ENCODE measurements around the gene SHCBP1L.

SHCBP1L gene

DNA sequence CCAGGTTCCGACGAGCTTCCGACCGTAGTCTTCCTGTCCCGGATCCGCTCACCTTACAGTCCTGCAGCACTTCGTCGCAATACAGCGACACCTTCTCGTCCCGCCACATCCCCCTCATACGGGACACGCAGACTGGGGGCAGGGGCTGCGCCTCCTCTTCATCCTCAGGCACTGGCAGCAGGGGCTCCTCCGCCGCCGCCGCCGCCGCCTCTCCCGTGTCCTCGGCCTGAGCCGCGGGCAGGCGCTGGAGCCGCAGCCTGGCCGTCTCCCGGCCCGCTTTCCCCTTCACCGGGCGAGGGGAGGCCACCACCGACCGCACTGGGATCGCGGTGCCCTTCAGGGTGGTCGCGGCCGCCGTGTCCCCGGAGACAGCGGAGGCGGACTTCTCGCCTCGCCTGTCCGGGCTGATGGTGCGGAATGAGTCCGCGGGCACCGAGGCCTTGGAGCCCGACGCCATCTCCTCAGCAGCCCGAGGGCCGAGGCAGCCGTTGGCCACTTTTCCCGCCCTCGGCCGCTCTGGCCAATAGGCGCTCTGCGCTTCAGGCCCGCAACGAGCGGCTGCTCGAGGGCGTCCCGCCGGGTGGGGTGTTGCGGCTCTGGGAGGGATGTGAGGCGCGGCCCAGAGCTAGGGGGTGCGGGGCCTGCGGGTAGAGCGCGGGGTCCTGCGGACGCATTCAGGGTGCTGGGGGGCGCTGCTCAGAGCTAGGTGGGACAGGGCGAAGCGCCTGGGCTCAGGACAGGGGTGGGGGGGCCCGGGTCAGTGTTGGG, at the start of gene SHCBP1L:
Gene SHCBP1L (minus strand): TSS at position 490 of the 768 bp plus-strand sequence. CDS start 33 bp downstream, at position 457.
- DNase-seq: no peak

DNA sequence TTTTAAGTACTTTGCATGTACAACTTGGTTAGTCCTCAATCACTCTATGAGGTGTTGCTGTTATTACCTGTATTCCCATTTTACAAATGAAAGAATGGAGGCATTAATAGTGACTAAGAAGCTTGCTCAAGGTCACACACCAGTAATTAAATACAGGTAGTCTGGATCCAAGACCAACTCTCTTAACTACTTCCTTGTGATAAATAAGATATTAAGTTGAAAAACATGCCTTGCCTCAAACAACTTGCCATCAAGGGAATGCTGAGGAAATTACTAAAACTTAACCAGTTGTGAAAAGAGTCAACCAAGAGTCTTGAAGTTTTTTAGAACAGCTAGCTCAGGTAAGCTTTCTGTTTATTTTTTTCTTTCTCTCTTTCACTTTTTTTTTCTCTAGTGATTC, 49.3 kb upstream of the SHCBP1L start:
- DNase-seq: no peak

DNA sequence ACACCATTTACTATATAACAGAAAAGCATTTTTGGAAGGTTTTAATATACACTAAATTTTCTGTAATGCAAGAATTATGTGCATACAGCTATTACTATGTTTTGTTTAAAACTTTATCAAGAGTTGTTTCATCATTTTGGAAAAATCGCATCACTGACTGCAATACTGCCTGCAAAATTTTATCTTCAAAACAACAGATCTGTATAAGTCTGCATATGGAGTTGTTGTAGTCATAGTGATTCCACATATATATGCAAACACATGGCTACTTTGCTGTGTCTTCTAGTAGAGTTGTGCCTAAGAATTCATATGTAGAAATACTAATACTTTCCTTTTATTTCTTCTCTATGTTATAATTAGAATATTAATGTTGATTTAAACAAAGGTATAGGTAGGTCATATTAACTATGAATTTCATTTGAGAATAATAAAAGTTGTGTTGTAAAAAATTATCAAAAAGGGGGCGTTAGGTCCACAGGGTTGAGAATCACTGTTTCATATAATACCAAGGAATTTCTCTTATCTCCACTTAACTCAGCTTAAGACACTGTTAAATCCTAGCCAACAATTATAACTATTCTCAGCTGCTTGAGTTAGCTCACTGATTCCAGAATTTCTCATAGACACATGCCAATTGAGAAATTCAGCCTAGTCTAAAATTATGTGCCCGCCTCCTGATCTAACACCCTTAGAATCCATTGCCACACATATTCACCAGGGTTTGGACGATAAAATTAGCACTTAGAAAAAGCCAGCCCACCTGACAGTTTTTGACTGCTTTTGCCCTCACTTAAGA, 47.4 kb upstream of the SHCBP1L start:
- no peak for DNase-seq

DNA sequence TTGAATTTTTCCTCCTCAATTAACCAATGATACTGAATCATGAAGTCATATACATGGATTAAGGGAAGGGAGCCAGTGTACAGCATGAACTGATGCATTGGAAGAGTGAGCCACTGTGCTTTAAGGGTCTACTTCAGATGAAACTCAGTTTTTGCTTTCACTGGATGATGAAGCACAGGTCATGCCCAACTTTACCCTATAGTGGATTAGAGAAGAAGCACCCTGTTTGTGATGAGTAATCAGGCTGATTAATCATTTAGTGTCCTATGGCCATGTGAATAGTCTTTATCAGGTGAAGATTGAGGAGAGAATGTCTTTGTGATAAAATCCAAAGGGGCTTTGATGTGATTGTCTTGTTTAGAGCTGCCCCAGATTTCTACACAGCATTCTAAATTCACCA, 45.5 kb upstream of the SHCBP1L start:
- DNase-seq: no peak

DNA sequence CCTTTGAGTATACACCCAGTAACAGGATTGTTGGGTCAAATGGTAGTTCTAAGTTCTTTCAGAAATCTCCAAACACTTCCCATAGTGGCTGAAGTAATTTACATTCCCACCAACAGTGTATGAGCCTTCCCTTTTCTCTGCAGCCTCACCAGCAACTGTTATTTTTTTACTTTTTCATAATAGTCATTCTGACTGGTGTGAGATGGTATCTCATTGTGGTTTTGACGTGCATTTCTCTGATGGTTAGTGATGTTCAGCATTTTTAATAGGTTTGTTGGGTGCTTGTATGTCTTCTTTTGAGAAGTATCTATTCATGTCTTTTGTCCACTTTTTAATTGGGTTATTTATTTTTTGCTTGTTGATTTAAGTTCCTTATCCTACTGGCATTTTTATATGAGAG, 43.9 kb upstream of the SHCBP1L start:
- no peak for DNase-seq

DNA sequence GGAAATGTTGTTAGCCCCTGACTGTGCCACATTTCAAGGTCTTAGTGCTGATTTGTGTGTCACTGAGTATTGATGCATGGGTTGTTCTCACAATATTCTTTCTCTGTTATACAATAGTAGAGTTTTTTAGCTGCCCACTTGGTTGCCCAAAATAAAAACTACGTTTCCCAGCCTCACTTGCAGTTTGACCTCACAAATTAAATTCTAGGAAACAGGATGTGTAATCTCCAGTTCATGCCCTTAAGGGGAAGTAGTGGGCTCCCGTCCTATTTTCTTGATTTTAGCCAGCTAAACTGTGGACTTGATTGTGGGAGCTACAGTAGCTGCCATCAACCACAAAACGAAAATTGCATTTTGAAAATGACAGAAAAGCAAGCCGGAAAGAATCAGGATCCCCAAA, 42.9 kb upstream of the SHCBP1L start:
- DNase-seq: no peak

DNA sequence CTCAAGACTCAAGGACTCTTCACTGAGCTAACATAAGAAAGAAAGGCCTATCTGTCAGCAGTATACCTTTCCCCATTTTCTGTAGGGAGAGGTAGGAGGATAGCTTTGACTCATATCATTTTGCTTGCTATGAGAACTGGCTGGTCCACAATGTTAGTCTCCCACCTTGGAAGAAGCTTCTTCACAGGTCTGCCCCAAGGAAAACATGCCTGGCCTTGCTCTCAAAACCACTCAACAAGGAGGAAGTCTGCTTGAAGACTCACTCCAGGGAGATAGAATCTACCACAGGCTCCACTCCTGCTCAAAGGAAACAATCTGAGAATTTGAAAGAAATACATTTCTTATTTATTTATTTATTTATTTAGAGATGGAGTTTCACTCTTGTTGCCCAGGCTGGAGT, 40.8 kb upstream of the SHCBP1L start:
- DNase-seq: no peak

DNA sequence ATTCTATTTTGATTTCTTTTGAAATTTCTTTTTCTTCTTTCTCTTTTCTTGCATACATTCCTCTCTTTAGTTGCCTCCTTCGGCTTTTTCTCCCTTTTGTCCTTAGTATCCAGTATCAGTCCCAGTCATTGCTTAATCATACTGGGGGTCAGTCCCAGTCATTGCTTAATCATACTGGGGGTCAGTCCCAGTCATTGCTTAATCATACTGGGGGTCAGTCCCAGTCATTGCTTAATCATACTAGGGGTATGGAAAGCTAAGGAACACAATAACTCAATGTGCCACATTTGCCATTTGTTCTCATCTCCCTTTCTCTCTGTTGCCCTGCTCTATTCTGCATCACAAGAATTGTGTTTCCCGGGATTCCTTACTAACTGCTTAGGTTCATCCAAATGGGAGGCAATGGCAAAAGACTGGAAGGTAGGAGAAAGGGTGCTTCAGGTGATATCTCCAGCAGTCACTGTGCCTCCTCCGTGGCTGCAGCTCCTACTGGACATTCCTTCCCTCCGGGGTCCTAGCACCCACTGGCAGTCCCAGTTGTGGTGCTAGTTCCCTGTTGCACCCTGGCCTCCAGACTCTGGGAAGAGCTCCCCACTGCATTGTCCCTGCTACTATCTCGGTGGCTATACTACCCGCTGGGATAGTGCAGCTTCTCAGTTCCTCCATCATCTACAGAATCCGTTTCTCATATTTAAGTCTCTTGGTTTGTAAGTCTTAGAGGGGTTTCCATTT, 37.6 kb upstream of the SHCBP1L start:
- no peak for DNase-seq

DNA sequence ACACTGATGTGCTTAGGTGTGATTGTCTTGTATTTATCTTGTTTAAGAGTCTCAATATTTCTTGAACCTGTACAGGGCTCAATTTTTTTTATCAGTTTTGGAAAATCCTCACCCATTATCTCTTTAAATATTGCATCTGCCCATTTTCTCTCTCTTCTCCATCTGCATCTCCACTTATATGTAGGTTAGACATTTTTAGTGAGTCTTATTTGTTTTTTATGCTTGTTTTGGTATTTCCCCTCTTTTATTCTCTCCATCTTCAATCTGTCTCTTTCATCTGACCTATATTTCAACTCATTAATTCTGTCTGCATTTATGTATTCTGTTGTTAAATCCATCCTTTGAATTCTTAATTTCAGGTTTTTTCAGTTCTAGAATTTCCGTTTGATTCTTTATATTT, 32.9 kb upstream of the SHCBP1L start:
- no peak for DNase-seq

DNA sequence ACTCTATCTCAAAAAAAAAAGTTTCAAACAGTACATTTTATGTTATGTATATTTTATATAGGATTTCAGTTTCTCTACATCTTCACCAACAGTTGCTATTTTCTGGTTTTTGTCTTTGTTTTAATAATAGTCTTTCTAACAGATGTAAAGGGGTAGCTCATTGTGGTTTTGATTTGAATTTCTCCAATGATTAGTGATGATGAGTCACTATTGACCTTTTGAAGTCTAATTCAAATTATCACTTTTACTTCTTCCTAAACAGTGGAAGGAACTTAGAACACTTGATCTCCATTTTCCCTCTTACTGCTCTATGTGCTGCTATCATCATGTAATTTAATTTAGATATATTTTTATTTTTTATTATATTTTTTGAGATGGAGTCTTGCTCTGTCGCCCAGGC, 31.7 kb upstream of the SHCBP1L start:
- no peak for DNase-seq

DNA sequence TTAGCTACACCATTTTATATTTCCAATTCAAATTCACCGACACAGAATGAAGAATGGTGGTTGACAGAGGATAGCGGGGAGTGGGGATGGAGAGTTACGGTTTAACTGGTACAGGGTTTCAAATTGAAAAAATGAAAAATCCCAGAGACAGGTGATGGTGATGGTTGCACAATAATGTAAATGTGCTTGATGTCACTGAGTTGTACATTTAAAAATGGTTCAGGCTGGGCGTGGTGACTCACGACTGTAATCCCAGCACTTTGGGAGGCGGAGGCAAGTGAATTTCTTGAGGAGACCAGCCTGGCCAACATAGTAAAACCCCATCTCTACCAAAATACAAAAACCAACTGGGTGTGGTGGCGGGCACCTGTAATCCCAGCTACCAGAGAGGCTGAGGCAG, 31.2 kb upstream of the SHCBP1L start:
- DNase-seq: no peak

DNA sequence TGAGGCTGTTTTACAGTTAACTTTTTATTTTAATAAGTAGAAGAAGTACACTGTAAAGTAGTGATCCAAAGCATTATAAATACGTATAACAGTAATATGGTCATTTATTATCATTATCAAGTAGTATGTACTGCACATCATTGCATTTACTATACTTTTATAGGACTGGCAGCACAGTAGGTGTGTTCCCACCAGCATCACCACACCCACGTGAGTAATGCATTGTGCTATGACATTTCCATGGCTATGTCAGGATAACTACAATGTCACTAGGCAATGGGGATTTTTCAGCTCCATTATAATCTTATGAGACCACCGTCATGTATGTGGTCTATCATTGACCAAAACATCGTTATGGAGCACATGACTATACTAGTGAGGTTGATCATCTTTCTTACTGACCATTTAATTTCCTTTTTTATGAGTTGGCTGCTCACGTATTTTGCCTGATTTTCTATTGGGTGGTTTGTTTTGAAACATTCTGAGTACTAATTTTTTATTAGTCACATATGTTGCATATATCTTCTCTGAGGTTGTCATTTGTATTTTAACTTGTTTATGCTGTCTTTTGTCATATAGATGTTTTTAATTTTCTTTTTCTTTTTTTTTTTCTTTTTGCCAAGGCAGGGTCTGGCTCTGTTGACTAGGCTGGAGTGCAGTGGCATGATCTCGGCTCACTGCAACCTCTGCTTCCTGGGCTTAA, 25.3 kb upstream of the SHCBP1L start:
- no peak for DNase-seq

DNA sequence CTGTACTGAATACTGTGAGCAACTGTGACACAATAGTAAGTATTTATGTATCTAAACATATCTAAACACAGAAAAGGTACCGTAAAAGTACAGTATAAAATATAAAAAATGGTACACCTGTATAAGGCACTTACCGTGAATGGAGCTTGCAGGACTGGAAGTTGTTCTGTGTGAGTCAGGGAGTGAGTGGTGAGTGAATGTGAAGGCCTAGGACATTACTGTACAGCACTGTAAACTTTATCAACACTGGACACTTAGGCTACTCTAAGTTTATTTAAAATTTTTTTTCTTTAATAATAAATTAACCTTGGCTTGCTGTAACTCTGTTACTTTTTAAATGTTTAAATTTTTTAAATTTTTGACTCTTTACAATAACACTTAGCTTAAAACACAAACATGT, 24.5 kb upstream of the SHCBP1L start:
- no peak for DNase-seq

DNA sequence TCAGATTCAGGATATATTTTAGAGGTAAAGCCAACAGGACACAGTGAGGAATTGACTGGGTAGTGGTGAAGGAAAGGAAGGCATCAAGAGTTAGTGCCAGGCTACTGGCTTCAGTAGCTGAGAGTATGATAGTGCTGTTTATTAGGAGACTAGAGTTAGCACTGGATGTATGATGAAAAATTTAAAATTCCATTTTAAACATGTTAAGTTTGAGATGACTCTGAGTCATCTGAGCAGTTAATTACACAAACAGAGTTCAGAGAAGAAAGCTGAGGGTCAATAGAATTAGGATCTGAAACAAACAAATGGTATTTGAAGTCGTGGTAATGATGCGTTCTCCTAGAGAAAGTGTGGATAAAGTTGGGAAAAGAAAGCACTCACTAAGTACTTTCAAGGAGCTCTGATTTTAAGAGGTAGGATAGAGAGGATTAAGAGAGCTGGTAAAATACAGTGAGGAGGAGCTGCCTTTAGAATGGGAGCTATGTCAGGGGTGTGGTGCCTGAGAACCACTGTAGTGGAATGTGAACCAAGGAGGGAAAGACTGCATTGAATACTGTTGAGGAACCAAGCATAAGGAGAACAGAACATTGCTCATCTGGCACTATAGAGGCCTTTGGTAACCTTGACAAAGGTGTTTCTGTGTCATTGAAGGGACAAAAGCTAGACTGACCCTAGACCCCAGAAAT, 21.7 kb upstream of the SHCBP1L start:
- no peak for DNase-seq

DNA sequence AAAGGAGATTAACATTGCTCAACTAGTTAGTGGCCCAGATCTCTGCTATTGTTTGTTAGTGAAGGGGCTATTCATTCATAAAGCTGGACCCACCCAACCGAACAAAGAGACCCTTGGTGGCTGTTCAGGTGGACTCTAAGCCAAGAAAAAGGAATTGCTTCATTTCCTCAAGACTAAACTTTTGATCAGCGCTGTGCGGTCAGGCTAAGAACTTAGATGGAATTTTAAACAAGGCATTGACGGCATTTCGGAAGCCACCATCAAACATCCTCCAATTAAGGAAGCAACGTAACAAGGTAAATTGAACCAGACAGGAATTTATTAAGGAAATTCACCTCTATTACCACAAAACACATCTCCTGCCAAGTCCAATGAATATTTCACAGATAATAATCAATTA, 19.9 kb upstream of the SHCBP1L start:
- no peak for DNase-seq

DNA sequence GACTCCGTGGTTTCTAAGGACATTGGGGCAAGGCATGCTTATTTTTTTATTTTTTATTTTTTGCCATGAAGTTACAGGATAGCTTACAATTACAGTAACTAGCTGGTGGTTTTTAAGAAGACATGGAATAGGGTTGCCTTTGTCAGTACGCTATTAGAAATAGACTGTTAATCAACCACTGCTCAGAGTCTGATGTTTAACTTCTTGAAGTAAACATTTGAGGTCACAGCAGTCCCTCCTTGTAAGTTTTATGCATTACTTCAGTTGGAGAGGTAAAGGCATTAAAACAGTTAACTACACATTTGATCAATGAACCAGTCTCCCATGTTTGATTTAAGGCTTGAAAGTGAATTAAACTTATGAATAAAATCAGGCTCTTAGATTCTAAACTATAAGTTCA, 19.3 kb upstream of the SHCBP1L start:
- DNase-seq: no peak

DNA sequence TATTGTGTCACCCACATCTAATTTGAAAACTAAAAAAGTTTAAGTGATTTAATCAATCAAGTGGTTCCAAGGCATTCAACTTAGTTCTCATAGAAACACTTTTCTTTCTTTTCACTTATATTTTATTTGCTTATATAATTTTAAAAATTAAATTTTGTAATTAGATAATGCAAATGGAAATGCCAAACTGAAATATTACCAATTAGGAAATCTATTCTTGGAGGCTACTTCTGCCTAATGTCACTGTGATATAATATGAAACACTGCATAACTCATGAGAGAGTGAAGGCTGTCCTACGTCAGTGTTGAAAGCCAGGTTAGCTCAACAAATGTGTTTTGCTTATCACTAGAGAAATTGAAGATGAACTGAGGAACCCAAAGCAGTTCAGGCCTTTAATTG, 18.3 kb upstream of the SHCBP1L start:
- DNase-seq: no peak

DNA sequence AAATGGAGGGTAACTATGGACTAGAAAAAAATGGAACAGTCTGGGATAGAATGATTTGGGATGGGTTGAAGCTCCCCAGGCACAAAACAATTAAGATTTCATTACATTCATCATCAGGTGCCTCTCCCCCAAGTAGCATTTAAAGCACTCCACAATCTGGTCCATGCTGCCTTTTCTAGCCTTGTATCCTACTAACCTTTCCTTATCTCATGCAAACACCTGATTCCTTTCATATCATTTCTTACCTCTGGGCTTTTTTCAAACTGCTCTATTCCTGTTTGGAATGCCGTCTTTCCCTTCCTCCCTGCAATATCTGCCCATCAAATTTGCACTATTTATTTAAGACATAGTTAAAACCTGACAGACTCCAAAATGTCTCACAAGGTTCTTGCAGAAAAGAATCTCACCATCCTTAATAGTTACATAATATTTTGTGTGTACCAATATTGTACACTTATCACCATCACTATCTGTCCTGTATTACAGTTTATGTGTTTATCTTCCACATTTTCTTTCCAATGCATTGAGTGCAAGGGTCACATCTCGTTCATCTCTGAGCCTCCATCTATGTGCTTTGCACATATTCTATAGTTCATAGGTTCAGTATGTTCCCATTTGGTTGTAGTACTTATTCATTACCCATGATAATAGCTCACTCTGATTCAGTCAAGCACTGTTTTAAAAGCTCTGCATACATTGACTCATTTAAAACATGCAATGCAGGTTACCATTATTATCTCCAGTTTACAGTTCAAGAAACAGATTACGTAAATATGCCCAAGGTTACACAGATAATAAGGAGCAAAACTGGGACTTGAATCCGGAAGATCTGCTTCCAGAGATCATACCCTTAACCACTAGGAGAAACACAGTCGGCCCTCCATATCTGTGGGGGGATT, 16.1 kb upstream of the SHCBP1L start:
- no peak for DNase-seq

DNA sequence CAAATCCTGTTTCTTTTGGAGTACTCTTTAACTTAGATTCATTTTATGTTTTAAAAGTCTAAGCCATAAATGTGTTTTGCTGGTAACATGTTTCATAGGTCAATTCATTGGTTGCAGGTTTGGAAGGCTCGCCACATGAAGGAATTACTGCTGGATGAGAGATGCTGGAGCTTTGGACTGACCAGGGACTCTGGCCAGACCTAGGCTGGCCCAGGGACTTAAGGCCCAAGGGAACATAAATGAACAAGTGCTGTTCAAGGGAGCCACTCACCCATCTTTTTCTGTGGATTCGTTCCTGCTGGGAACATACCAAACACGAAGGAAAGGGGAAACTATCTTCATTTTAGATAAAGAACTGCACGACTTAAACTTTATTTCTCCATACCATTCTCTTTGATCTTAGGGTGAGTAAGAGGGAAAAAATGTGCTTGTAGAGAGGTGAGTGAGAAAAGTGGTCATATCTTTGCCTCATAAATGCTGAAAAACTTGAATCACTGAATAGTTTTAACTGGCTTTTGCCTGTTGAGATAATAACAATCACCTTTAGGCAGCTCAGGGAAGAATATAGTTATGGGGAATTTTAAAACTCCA, 15.3 kb upstream of the SHCBP1L start:
- DNase-seq: no peak

DNA sequence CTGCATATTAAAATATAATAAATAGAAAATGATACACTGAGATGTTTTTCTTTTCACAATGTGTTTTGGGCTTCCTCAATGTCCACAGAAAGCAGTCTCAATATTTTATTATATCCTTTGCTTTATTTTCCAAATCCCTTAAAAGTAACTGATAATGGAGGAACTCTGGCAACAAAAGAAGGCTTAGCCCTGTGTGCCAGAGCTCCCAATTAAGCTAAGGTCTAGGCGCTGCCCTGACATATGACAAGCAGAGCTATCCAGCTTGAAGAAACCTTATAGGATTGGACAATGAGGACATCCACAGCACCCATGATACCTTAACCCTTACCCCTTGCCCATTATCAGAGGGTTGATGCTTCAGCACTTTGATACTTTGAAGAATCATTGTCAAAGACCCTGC, 12.9 kb upstream of the SHCBP1L start:
- DNase-seq: no peak

DNA sequence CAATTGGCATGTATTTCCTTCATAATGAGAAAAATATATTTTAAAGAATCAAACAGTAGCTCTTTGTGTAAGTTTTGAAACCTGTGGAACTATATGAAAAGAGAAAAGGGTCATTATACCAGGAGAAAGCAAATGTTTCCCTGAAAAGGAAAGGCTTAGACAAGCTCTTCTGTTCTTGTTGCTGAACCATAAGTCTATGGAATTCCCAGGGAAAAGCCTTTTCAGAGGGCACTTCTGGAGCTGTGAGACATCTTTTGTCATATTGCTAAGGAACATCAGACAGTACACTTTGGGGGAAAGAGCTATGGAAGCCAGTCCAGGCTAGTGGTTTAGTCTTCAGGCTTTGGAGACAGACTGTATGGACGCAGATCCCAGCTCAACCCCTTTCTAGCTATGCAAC, 12.1 kb upstream of the SHCBP1L start:
- DNase-seq: no peak

All from stimulated activated CD4-positive, alpha-beta T cell treated with anti-CD3 and anti-CD28 coated beads, Interleukin-12 subunit alpha, Interleukin-12 subunit beta, amount 100 ng/mL, for 4 hours (primary cell).